HG02763 (cell line): ENCODE data around the gene THSD7A.
A peak's percentile ranks its signal among the peaks of the same experiment; 100 is the strongest.

Experiments used
- ATAC-seq: cut with Tn5 transposase; IDR thresholded peaks from one replicate; pipeline ENCODE4 v1.9.1; 2021; ENCODE audit warnings: mild to moderate bottlenecking, moderate library complexity; ENCODE audit not compliant: unreplicated experiment

Gene THSD7A

GRCh38 chr7:11648101-11648500 is 183.9 kb downstream of the THSD7A start:
- ATAC-seq, result no peak

GRCh38 chr7:11642841-11643240 is 189.2 kb downstream of the THSD7A start:
- ATAC-seq, result no peak

DNA sequence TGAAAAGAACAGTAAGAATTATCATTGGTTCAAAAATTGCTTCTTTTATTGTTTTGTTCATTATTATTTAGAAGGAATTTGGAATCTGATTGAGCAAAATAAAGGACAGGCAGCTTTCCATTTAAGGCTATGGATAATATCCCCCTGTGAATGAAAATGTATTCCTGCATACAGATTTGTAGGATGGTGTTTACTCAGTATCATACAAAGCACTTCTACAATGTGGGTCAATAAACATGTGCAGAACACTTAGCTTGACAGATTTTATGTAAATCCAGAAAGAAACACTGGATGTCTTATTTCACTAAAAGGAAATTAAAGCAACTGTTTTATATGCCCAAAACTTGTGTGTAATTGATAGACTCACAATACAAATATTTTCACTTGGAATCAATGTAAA is 189.7 kb downstream of the THSD7A start:
- no peak for ATAC-seq

GRCh38 chr7:11638011-11638774 is 193.8 kb downstream of the THSD7A start:
- ATAC-seq, result no peak

GRCh38 chr7:11636274-11636673 is 195.7 kb downstream of the THSD7A start:
- ATAC-seq, result no peak

DNA sequence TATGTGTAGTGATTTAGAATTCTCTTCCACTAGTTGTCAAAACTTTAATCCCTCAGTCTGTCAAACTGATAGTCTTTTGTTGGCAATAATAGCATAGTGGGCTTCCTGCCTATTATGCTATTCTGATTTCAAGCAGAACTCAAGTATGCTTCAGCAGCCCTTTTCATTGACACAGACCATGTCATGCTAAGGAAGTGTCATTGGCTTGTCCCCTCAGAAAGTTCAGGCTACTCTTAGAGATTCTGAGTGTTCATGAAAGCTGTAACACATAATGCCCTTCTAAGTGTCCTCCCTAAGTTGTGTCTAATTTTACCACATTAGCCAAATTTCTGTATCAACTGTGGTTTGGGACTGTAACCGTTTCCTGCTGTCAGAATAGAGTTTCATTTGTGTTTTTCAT is 198.7 kb downstream of the THSD7A start:
- no peak for ATAC-seq

- ATAC-seq, result no peak
These were observed 201.6 kb downstream of the THSD7A start for GRCh38 chr7:11630355-11630754.

- ATAC-seq, result no peak
These were observed 206.3 kb downstream of the THSD7A start for GRCh38 chr7:11625669-11626068.

DNA sequence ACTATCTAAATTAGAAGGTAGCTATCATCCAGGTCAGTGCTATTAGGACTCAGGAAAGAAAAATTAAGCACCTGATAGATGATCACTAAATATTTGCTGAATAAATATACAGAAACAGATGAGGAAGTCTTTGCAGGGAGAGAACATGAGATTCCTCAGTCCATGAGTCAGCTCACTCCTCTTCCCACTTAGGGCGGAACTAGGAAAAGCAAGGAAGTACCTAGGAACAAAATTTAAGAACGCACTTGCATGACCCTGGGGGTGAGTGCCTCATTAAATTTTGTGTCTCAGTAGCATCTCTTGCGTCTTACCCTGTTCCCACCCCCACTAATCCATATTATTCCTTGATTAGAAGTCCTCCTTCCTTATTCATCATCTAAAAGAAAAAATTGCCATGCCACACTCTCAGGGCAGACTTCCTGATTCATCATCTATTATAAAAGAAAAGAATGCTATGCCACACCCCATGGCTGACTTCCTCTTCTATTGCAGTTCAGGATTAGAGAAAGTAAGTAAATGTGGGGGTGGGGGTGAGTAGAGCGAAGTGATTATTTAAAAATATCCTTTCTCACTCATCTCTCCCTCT is 208.8 kb downstream of the THSD7A start:
- ATAC-seq, result no peak

DNA sequence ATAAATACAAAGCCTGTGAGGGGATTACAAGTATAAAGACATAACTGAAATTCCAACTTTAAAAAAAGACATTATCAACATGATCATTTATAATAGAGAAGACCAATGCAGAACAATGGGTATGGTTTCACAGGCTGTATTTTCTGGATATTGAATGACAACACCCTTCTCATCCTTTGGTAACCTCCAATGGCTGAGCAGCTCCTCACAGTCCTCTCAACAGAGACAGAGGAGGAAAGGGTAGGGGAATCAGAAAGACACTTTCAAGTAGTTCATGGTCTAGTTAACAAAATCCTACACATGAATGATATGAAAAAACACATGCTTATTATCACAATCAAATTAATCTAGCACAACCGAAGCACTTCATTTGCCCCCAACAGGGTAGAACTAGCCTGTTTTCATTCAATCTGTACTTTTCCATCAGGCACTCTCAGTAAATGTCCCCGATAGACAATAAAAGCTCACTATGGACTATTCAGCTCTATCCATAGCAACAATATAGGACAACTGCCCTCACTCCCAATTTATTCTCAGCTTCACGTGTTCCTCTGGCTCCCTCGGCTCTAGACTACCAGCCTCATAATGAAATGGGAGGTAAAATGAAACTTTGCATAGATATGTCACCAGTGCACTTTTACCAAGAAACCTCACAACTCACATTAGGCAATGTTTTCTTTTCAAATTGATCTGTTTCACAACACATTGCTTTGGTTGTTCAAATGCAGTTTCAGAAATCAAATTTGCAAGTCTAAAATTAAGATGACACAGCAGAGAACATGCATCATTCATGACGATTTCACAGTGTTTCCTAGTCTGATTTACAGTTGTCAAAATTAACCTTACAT is 211.4 kb downstream of the THSD7A start:
- no peak for ATAC-seq

- ATAC-seq, result no peak
These were observed 215.5 kb downstream of the THSD7A start for GRCh38 chr7:11616466-11616865.

DNA sequence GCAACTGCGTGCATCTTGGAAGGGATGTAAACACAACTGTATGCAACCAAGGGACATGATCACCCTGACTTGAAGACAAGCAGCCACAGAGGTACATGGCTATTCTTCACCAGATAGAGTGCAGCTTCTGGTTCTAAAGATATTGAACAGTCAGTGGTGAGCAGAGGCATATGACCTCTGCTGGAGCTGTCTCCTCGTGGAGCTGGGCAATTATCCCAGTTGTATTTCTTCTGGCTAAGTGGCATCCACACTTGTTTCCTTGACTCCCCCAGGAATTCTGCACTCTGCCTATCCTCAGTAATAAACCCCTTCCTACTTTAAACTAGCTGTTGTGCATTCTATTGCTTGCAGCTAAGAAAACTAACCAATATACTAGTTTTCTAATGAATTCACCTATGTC is 216.8 kb downstream of the THSD7A start:
- no peak for ATAC-seq

- peak; percentile 84 for ATAC-seq
These were observed 218.6 kb downstream of the THSD7A start for GRCh38 chr7:11613292-11613930.

DNA sequence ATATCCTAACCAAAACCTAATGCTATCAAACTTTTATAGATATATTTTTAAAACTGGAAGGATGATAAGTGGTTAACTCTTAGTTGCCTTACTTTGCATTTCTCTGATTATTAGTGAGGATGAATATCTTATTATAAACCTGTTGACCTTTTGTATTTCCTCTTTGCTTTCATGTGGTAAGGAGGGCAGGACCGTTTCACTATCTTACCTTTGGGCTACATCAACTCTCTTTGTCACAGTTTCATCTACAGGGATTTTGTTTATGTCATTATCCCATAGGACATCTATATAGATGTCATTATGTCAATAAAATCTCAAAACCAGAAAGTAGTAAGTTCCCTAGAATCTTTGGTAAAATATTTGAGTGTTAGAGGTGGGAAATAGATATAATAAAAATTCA is 219.3 kb downstream of the THSD7A start:
- no peak for ATAC-seq

DNA sequence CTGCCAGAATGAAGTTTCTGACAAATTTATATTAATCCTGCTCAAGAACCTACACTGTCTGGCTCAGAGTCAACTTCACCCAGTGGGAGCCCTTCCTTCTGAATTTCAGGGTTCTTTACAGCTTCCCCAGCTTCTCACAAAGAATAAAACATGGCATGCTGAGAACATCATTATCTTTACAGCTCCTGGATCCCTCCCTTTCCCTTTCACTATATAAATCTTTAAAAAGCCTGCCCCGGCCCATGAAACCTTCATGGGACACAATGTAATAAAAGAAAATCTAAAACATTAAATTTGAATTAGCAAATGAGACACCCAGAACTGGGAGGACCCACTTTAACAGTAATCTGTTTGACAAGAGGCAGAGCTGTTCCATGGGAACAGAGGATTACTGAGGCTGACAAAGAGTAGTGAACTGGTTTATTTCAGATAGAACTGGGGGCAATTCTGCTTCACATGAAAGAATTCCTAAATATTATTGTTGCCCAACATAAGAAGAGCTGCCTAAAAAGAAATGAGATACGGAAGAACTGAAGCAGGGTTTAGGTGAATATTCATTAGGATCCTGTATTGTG is 222.8 kb downstream of the THSD7A start:
- ATAC-seq, result no peak

DNA sequence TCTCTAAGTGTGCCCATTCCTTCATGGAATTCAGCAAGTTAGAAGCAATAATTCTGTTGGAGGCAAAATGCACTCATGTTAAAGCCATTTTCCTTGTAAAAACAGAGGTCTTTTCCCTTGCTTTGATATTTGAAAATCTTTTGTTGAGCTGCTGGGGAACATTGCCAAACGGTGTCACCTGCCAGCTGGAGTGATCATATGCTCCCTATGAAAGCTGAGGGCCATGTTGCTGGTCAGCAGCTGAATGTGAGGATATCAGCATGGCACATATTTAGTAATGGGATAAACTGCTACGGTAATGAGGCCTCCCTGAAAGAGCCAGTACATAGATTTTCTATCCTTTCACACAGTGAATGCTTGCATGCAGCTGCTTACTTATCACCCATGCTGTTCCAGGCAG is 224.3 kb downstream of the THSD7A start:
- ATAC-seq, result no peak

DNA sequence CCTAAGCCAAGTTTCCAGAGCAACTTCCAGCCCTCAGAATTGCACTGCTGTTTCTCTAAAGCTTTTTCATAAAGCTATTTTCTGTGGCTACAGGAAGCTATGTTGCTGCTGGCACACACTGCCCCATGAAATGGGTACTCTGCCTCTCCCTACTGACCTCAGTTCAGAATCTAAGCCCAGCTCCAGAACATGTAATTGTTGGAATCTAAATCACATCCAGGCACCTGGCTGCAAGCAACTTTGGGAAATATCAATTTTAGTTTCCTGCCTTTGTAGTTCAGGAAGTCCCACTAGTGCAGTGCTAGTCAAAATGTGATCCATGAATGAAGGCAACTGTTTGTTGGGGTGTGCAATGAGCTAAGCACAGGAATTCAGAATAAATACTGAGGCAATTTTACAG is 226.2 kb downstream of the THSD7A start:
- ATAC-seq, result no peak

DNA sequence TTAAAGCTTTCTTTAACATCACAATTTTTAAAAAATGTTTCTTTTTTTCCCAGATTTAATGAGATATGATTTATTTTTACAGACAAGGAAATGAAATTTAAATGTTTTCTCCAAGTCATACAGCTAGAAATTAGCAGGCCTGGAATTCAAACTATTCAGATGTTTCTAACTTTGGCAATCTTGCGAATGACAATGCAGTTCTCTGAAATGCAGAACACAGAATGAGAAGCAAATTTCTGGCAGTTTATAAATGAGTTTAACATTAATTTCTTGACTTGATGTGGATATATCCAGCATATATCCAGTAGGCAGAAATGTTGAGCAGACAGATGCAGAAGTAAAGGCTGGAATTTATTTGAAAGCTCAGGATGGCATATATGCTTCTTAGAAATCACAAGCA is 227.5 kb downstream of the THSD7A start:
- ATAC-seq, result no peak

GRCh38 chr7:11601761-11602160 is 230.2 kb downstream of the THSD7A start:
- ATAC-seq, result no peak

- ATAC-seq, result no peak
These were observed 238.7 kb downstream of the THSD7A start for GRCh38 chr7:11593322-11593721.

GRCh38 chr7:11592699-11593098 is 239.3 kb downstream of the THSD7A start:
- ATAC-seq, result no peak
